A172 (cell line): ENCODE results near the gene ANKRD49. TPM values are rescaled to one million over a fixed set of nuclear protein-coding genes. Genes with fewer than 3 reads are reported as not detected.

Experiments
- DNase-seq: peaks from one replicate; pipeline ENCODE4 v3.0.0-alpha.2; 2015; ENCODE audit warnings: low spot score
- total RNA-seq: library from RNA; depleted of rRNA; stranded (reverse); fragments of >200 nt; shearing (Covaris generic); gene quantifications from 2 replicates; pipeline ENCODE4 v1.2.3, GENCODE V29; 2014; rRNA removed

The ANKRD49 gene
- total RNA-seq, 1 experiment from 2014 or later: 22.7 TPM

DNA sequence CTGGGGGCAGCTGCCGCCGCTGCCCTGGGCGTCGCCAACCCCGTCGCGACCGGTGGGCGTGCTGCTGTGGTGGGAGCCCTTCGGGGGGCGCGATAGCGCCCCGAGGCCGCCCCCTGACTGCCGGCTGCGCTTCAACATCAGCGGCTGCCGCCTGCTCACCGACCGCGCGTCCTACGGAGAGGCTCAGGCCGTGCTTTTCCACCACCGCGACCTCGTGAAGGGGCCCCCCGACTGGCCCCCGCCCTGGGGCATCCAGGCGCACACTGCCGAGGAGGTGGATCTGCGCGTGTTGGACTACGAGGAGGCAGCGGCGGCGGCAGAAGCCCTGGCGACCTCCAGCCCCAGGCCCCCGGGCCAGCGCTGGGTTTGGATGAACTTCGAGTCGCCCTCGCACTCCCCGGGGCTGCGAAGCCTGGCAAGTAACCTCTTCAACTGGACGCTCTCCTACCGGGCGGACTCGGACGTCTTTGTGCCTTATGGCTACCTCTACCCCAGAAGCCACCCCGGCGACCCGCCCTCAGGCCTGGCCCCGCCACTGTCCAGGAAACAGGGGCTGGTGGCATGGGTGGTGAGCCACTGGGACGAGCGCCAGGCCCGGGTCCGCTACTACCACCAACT lies 51.0 kb downstream of the ANKRD49 start:
- DNase-seq: no peak

DNA sequence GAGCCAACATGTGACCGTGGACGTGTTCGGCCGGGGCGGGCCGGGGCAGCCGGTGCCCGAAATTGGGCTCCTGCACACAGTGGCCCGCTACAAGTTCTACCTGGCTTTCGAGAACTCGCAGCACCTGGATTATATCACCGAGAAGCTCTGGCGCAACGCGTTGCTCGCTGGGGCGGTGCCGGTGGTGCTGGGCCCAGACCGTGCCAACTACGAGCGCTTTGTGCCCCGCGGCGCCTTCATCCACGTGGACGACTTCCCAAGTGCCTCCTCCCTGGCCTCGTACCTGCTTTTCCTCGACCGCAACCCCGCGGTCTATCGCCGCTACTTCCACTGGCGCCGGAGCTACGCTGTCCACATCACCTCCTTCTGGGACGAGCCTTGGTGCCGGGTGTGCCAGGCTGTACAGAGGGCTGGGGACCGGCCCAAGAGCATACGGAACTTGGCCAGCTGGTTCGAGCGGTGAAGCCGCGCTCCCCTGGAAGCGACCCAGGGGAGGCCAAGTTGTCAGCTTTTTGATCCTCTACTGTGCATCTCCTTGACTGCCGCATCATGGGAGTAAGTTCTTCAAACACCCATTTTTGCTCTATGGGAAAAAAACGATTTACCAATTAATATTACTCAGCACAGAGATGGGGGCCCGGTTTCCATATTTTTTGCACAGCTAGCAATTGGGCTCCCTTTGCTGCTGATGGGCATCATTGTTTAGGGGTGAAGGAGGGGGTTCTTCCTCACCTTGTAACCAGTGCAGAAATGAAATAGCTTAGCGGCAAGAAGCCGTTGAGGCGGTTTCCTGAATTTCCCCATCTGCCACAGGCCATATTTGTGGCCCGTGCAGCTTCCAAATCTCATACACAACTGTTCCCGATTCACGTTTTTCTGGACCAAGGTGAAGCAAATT lies 51.7 kb downstream of the ANKRD49 start:
- no peak for DNase-seq

DNA sequence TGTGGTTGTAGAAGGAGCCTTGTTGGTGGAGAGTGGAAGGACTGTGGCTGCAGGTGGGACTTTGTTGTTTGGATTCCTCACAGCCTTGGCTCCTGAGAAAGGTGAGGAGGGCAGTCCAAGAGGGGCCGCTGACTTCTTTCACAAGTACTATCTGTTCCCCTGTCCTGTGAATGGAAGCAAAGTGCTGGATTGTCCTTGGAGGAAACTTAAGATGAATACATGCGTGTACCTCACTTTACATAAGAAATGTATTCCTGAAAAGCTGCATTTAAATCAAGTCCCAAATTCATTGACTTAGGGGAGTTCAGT lies 52.3 kb downstream of the ANKRD49 start:
- DNase-seq: no peak

DNA sequence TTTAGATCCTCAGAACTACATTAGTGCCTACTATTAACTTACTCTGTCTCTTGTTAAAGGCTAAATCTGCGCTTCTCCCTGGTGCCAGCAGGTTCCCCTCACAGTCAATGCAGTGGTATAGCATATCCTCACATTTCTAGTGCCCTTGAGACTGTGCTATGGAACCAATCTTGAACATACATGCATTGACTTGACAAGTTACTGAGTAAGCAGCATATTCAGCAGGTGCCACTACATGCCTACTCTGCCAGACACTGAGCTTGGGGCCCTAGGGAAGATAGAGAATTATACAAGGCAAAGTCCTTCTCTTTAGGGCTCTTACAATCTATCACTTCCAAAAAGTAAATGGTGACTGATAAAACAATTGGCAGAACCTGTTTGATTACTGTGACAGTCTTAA lies 53.1 kb downstream of the ANKRD49 start:
- no peak for DNase-seq

DNA sequence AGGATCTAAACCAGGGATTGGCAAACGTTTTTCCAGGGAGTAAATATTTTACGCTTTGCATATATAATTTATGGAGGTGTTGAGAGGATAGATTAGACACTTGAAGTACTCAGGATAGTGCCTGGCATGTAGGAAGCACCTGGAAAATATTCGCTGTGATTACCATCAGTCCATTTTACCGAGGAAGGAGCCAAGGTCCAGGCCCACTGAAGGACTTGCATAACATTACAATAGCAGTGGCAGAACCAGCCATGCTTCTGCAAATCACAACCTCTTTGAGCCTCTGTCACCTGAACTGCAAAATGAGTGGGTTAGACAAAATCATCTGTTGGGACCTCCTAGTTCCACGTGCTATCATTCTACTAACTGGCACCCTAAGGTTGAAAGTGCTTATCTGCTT lies 55.4 kb downstream of the ANKRD49 start:
- no peak for DNase-seq

Other genes starting within 250 kb of the ANKRD49 start
- not detected in 2 replicates for gene IZUMO1R, start 189.4 kb upstream of the ANKRD49 start, total RNA-seq
- not detected in 2 replicates for gene GPR83, start 92.6 kb upstream of the ANKRD49 start, total RNA-seq
- gene MRE11, start 140 bp upstream of the ANKRD49 start, total RNA-seq: 12.6 and 27.0 TPM in 2 replicates
- not detected in 2 replicates for gene C11orf97, start 18.5 kb downstream of the ANKRD49 start, total RNA-seq
- 1.00 and 1.2 TPM in 2 replicates for gene FUT4, start 49.9 kb downstream of the ANKRD49 start, total RNA-seq
- 0.24 and 3.2 TPM in 2 replicates for gene PIWIL4, start 73.4 kb downstream of the ANKRD49 start, total RNA-seq